ENCODE results near the gene NCKAP5.

The NCKAP5 gene

DNA sequence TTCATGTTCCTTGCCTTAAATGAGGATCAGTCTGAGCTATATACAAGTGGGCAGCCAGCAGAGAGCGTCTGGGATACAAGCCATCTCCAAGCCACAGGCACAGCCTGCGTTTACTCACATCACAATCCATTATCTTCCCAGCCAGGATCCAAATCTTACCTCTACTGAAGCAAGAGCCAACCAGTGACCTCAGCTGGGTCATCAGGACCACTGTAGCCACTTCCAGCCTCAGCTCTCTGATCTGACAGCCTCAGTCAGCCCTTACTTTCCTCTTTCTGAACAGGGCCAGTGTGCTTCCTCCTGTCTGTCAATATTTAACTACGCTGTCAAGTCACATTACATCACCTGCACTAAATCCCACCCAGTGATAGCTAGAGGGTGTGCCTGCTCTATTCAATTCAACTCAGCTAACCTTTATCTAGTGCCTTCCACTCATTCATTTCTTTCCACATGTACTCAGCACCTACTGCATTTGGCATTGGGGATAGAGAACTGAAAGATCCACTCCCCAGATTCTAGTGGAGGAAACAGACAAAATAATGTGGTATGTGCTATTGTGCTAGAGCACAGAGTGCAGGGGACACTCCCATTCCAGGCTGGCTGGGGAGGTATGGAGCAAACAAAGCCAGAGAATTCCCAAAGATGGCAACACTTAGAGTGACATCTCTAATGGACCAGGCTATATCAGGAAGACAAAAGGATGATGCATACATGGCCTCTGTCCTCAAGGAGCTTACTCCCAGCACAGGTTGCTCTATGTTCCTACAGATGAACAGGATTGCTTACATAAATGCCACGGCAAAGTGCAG is 146.5 kb downstream of the NCKAP5 start:
- DNase-seq (ENCODE audit: low read depth): no peak

DNA sequence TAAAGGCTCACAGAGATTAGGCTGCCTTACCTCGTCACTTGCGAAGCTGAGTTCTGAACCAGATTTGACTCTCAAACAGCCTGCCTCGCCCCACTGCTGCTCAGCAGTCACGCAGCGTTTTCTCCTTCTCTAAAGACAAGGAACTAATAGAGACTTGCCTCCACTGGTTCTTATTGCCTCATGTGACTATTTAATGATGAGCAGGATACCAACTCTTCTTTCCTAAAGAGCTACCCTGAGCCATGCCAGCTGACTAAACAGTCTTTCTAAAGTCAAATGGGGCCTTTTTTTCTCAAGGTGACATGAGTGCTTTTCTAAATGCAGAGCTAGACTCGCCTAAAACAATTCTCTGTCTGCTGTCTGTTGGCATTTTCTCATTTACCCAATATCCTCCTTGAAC is 147.5 kb downstream of the NCKAP5 start:
- DNase-seq (ENCODE audit: low read depth): no peak

DNA sequence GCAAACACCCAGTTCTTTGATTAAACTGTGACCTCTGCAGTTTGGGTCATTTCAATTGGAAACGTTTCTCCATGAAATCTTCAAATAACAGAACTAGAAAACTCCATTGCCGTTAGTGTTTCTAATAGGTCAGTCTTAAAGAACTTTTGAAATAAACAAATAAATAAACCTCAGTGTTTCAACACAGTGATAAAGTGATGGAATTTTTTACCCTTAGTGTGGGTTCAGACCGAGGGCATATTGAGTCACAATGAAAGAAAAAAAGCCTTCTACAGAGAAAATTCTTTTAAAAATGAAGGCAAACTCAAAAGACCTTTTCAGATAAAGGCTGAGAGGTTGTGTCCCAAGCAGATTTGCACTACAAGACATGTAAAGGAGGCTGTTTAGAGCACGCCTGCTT is 149.6 kb downstream of the NCKAP5 start:
- DNase-seq (ENCODE audit: low read depth): no peak

DNA sequence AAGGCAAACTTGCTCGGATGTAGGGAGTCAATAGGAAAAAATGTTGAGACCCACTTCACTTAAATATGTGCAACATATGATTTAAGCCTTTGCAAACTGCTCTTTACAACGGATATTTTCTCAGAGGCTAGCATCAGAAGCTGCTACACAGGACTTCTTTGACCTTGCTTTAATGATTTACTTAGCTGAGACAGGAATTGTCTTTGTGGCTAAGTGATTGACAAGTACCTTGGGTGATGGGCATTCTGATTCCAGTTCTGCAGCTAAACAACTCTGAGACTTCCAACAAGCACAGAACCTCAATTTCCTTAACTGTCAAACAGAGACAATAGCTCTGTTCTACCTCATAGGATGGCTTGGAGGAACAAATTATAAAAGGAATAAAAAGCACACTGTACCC is 150.2 kb downstream of the NCKAP5 start:
- no peak for DNase-seq (ENCODE audit: low read depth)

DNA sequence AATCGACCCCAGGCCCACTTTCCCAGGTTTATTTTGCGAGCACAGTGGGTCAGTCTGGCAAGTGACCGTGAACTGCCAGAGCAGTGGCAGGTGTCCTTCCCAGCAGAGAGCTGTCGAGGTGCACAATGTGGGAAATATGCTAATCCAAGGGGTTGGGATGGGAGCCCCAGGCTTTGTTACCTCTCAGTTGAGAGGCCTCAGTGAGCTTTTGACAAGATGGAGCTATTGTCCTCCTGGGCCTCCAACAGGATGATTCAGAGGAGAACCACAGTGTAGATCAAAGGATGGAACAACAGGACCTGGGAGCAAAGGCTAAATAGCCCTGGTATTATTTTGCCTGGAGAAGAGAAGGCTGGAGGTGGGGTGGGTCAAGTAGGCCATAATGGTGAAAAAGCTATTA is 150.8 kb downstream of the NCKAP5 start:
- DNase-seq (ENCODE audit: low read depth): no peak

DNA sequence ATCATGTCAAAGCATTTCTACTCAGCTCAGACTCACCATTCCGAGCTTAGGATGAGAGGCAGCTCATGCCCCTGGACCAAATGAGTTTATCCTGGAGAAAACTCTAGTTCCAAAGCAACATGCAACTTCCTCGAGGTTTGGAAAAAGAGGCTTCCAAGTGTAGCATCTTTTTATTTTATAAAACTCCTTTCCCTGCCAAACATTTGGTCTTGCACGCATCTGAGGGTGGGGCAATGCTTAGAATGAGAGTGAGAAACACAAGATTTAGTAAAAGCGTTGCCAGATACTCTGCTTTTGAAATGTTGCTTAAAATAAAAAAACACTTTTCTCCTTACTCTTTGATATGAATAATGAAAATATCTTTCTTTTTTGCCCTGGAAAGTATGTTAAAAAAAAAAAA is 151.5 kb downstream of the NCKAP5 start:
- no peak for DNase-seq (ENCODE audit: low read depth)

DNA sequence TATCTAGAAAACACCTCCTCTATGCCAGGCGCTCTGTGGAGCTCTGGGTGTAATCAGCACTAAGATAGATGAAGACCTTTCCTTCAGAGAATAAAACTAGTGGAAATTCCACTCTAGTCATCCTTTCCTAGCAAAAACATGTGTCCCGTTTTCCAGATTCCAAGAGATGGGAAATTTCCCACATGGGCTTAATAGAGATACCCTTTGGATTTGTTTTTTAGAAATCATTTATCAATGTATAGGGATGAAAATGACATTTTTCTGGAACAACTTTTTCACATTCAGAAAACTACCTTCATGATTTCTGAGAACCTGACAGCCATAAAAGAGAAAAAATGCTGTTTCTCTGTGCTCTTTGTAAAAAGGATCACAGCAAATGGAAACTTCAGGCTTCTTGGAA is 152.1 kb downstream of the NCKAP5 start:
- DNase-seq (ENCODE audit: low read depth): no peak

DNA sequence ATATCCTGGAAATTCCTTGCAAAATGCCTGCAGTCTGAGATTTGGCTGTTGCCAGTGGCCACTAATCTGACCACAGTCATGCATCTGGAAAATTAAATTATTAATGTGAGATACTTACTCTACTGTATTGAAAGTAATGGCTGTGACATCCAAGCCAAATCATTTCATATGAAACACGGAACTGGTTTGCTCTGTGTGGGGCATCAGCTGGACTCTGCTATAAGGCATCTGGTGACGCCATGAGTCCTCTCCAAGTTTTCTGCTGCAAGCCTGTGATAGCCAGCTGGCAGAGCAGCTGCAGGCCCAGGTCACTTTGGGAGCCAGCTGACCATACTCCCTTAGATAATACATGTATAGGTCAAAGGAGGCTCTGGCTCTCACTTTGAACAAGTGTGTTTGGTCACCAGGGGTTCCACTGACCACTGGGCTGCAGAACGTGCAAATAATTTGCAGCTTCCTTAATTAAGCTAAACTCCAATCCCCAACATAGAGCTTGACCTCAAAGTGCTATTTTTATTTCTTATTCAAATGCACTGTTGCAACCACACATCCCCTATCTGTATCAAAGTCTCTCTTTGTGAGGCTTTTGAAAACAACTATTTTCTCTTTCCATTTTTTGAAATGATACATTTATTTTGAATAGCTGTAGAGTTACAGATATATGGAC is 152.9 kb downstream of the NCKAP5 start:
- DNase-seq (ENCODE audit: low read depth): no peak

DNA sequence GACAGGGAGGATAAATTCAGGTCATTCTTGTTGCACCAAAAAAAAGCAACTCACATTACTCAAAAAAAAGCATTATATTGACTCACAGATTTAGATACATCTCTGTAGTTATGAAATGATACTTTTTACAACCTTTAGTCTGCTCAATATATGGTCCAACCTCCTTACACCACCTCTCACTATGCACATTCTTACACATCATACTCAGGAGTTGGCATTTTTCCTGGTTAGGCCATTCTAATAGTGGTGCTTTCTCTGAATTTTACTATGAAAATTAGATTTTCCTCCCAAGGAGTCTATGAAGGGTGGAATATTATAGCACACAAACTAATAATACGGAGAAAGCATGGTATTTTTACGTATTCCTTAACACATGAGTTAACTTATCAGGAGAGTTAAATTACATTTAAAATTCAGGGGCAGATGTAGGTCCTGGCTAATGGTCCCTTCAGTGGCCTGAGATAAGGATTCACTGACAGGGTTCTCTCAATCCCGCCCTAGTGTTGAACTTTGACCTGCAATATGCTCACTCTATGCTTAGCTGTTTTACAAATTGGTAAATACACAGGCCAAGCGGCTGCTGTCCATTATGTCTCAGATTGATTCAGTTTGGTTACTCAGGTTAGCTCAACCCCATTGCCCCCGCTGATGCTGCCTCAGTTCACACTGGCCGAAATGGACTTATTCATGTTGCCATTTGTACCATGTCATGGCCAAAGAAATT is 153.6 kb downstream of the NCKAP5 start:
- DNase-seq (ENCODE audit: low read depth): no peak

DNA sequence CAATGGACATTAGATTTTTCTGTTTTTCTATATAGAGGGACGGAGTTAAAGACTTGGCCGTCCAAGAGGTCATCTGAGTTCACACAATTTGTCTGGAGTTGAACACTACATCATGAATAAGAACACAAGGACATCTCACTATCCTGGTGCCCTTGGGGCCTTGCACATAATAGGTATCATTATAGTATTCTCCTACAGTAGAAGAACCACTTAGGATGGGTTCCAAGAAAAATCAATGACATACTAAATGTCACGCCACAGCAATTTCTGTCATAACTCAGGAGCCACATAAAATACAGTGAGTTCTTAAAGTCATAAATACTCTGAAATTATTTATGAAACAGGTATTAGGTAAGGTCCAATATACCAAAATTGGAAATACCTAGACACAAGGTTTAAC is 154.4 kb downstream of the NCKAP5 start:
- no peak for DNase-seq (ENCODE audit: low read depth)

DNA sequence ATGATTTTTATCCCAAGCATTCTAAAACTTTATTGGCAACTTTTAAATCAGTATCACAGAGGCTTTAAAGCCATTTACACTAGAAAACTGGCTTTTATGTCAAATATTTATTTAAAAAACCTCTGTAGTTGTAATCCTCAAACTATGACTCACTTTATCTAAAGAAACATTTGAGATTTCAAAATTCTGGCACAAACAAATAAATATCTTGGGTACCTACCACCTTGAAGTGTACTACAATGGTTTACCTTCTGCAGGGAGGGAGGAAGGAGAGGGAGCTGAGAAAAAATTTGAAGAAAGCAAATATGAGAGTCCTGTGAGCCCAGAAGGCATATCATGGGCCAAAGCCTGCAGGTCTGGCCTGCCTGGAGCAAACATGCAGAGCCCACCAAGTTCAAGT is 155.6 kb downstream of the NCKAP5 start:
- DNase-seq (ENCODE audit: low read depth): no peak

DNA sequence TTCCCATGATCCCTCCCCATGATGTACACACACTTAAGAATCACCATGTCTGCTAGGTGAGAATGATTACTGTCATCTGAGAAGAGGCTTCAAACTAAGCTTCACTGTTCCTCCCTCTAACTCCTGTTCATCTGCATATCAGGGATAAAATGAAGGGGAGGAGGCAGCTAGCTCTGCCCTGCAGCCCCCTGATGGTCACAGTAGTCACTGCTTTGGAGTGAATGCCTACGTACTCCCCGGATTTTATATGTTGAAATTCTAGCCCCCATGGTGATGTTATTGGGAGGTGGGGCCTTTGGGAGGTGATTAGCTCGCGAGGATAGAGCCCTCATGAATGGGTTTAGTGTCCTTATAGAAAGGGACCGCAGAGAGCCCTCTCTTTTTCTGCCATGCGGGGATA is 156.4 kb downstream of the NCKAP5 start:
- DNase-seq (ENCODE audit: low read depth): no peak

DNA sequence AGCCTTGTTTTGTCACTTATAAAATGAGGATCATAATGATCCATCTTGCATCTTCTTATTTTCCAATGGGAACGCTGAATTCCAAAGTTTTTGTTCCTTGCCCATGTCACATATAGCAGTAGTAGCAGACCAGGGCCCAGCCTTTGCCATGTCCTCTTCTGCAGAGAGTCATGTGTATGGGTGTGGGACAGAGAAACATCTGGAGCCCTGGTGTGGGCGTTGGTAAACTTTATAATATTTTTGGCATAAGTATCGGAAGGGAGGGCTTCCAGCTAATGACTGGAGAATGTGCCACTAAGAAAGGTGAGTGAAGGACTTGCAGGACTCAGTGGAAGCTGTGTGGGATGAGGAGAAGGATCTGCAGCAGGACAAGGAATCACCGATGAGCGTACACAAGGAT is 157.2 kb downstream of the NCKAP5 start:
- DNase-seq (ENCODE audit: low read depth): no peak

DNA sequence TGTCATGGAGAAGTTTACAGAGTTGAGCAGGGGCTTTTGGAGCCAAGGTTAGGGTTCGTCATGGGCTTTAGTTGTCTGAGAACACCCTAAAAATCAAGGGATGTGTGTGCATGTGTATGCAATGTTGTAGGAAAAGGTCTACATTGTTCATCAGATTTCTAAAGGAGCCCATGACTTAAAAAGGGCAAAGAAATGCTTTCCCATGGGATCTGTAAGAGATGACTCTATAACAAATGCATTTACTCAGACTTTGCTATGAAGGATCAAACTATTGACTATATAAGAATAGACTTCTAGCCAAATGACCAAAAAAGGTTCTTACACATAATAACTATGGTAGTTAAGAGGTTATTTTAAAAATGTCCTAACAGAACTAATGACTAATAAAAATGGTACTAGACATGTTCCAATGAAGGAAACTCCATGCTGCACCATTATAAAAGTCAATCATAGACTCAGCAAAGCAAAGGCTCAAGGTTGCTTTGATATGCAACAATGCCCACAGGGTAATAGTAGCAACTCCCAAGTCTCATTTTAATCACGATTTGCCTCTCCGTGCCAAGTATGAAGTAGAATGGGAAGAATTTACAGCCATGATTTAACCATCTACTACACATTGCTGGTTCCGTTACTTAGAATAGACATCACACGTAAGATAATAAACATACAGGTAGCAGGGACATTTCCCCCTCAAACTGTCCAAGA is 158.5 kb downstream of the NCKAP5 start:
- no peak for DNase-seq (ENCODE audit: low read depth)

DNA sequence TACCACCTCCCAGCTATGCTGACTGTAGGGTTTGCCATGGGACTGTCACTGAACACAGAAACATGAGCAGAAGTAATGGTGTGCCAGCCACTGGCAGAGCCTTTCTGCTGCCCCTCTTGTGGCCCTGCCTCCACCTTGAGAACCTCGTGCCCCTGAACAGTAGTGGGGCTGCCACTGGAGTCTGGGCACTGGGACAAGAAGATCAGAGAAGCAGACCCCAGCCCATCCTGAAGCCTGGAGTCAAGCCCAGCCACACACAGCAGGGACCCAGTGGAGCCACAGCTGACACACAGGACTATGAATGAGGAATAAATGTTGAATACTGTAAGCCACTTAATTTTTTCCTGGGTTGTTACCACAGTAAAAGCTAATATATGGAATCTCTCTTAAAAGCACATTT is 159.6 kb downstream of the NCKAP5 start:
- no peak for DNase-seq (ENCODE audit: low read depth)

DNA sequence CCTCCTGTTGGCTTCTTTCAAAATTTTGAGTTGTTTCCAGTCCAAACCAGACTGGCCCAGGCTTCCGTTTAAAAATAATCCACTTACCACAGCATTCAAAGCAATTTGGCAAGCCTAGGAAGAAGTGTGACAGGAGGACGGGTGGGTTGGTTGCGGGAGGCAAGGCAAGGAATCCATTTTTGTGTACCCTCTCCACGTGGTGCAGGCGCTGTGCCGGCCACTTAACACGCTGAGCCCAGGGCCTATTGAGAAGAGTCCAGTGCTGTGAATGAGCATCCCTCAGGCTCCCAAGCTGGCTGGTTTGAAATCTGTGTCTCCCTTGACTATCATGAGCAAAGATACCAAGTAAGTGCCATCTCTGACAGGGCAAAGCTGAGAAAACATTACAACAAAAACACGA is 160.9 kb downstream of the NCKAP5 start:
- no peak for DNase-seq (ENCODE audit: low read depth)

DNA sequence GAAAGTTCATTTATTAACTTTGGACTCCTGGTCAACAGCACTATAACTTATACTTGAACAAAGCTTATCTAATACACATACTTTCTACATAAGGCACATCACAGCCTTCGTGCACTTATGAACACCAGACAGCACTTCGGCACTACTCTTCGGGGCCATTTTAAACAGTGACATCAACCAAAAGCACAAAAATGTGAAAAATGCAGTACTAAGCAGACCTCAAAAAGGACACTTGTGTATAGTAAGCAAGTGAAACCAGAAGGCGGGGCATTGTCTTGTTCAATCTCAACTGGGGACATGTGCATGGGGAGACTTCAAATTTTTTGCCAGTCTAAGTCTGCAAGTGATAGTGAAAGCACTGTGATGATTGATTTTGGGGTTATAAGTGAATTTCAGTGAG is 163.0 kb downstream of the NCKAP5 start:
- DNase-seq (ENCODE audit: low read depth): no peak

DNA sequence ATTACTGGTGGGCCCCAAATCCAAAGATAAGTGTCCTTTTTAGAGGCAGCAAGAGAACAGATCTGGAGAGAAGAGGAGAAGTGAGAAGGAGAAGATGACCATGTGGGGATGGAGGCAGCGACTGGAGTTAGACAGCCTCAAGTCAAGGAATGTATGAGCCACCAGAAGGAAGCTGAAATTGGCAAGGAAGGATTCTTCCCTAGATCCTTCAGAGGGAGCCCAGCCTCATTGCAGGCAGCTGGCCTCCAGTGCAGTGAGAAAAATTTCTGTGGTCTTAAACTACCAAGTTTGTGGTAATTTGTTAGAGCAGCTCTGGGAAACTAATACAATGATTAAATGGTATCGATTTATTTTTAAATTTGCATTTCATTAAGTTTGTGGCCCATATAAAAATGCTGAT is 167.9 kb downstream of the NCKAP5 start:
- DNase-seq (ENCODE audit: low read depth): no peak

DNA sequence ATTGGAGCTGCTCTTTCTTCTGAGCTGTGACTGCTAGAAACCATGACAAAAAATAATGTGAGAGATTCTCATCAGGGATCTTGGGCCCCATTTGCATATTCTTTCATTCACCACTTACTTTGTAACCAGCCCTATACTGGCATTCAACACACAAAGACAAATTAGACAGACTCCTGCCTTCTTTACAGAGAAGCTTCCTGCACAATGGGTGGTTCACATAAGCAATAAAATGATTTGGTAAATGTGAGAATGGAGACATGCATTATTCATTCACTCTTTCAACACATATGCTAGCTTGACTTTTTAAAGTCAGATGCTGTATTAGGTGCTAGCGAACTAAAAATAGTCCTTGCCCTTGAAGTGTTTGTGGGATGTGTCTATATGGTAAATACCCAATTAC is 174.4 kb downstream of the NCKAP5 start:
- no peak for DNase-seq (ENCODE audit: low read depth)

DNA sequence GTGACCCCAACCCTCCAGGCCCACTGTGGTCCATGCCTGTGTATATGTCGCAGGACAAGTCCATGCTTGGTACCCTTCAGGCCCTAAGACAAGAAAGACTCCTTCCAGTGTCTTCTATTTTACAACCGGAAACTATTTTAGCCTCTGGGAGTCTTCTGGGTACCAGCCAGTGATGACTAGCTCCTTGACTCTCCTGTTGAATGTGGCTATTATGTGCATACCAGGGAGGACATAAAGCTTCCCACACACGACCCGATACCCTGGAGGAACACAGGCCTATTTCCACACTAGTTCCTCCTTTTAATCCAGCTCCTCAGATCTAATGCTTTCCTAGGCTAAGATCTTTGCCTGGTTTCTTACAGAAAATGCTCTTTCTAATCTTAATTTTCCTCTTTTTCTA is 178.1 kb downstream of the NCKAP5 start:
- no peak for DNase-seq (ENCODE audit: low read depth)

DNA sequence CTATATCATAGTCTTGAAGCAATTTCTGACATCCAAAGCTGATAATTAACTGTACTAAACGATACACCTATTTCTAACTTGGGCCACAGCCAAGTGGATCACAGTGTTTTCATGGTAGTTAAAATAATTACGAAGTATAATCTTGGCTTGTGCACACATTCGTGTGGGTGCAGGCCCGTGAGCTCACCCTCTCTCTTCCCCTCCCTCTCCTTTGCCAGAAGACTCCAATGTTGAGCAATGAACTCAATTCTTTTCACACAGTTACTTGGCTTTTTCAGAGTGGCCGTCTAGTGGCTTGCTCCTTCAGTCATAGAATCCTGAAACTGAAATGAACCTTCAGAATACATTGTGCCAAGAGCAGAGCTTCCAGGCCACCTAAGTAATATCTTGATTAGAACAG is 178.7 kb downstream of the NCKAP5 start:
- no peak for DNase-seq (ENCODE audit: low read depth)

DNA sequence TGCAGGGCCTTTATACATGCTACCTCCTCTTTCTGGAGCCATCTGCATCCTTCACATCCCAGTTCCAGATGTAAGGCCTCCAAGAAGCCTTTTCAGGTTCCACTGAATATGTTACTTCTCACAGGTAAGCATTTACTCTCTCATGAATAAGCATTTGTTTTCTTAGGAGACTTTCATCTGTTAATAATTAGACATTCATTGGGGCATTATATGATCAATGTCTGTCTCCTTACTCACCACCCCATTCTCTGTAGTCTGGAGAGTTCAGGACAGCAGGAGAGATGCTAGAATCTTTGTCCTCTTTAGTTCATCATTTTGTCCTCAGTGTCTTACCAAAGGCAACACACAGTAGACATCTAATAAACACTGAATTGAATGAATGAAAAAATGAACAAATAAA is 185.7 kb downstream of the NCKAP5 start:
- DNase-seq (ENCODE audit: low read depth): no peak

DNA sequence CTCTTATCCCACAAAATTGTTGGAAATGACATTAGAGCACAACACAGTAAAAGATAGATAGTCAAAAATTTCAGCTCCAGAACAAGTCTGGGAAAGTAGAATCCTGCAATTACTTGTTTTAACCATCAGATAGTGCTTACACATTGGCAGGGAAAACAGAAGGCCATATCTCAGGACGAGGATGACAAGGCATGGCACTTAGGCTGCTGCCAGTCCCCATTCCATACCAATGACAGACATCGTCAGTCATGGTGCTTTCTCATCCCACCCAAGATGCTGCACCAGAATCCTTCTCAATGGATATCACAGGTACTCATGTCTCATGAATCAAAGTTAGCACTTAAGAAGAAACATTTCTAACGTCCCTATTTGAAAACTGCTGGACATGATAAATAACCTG is 187.3 kb downstream of the NCKAP5 start:
- DNase-seq (ENCODE audit: low read depth): no peak

All from activated T-helper 1 cell treated with Interleukin-2 at 50 U/mL for 16 hours (primary cell).